D341Med (cell line): Measurements from ENCODE around the gene SCO2.
"Not testable (repeated sequence)": the region's sequence is repeated elsewhere in the genome, so short reads cannot be mapped to it uniquely, and the experiment has no call there.

Source experiments
- DNase-seq: peaks from one replicate; pipeline ENCODE4 v3.0.0; 2012; ENCODE audit warnings: low spot score

SCO2 gene

DNA sequence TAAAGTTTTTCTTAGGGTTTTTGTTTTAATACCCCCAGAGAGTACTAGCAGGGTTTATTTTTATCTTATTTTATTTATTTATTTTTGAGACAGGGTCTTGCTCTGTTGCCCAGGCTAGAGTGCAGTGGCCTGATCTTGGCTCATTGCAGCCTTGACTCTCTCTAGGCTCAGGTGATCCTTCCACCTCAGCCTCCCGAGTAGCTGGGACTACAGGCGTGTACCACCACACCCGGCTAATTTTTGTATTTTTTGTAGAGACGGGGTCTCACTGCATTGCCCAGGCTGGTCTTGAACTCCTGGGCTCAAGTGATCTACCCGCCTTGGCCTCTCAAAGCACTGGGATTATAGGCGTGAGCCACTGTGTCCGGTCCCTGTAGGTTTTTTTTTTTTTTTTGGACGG is 5.2 kb downstream of the SCO2 start:
- DNase-seq: not testable (repeated sequence)

- peak; percentile 13 for DNase-seq
These were observed 6.2 kb downstream of the SCO2 start for GRCh38 chr22:50519151-50519550.

GRCh38 chr22:50518606-50519005 is 6.8 kb downstream of the SCO2 start:
- DNase-seq: peak; percentile 18

GRCh38 chr22:50517495-50518260 is 7.7 kb downstream of the SCO2 start:
- DNase-seq: peak; percentile 17

GRCh38 chr22:50516891-50517290 is 8.5 kb downstream of the SCO2 start:
- peak; percentile 8 for DNase-seq

DNA sequence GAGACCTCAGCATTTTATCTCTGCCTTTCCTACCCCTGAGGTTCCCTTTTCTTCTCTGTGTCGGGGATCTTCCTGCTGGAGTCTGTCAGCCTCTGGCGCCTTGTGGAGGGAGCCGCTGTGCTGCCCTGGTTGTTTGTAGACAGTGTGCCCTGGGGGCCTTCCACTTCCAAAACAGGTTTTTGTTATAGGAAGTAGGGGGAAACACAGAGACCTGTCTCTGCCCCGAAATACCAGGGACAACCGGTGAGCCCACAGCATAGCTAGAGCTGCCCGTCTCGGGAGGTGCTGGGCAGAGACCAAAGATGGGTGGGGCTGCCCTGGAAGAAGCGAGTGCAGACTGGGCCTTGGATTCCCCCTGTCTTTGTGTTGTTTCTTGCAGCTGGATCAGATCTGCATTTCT is 9.3 kb downstream of the SCO2 start:
- DNase-seq: no peak

- no peak for DNase-seq
These were observed 12.2 kb downstream of the SCO2 start for GRCh38 chr22:50513175-50513574.

DNA sequence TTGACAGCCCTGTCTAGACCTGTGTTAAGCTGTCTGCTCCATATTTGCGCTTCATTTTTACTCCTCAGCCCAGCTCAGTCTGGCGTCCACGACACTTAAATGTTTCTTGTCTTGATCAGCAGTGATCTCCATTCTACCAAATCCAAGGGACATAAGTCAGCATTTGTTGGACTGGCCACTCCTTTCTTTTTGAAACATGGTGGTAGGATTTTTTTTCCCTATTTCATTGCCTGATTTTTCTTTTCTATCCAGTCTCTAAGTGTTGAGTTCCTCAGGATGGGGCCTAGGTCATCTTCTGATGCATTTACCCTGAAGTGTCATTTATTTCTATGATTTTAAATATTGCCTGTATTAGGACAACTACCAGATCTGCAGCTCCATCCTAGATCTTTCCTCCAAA is 16.5 kb downstream of the SCO2 start:
- no peak for DNase-seq

- DNase-seq: peak; percentile 84
These were observed 17.2 kb downstream of the SCO2 start, which contains the start of gene NCAPH2 for GRCh38 chr22:50507991-50508884. Gene NCAPH2, plus strand, starts transcription at chr22:50508224. Its CDS starts 114 bp downstream, at chr22:50508338.

DNA sequence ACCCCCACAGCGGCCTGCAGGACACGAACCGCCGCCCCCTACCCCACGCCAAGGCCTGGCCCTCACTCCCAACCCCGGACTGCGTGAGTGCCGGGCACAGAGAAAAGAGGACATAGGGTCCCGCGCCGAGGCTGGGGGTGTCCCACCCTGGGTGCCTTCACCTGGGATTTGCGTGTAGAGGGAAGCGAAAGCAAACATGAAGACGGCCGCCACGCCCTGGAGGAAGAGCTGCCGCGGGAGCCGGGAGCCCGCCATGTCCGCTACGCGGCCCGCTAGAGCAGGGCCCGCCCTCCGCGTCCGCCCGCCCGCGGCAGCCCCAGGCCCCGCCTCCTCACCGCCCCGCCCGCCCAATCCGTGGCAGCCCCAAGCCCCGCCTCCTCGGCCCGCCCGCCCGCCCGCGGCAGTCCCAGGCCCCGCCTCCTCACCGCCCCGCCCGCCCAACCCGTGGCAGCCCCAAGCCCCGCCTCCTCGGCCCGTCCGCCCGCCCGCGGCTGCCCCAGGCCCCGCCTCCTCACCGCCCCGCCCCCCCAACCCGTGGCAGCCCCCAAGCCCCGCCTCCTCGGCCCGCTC is 17.9 kb downstream of the SCO2 start, which contains the start of gene LMF2:
Gene LMF2 (minus strand): TSS at position 282 of the 570 bp plus-strand sequence. CDS start 27 bp downstream, at position 255.
- peak; percentile 99 for DNase-seq

GRCh38 chr22:50506611-50507420 is 18.6 kb downstream of the SCO2 start:
- DNase-seq: no peak

DNA sequence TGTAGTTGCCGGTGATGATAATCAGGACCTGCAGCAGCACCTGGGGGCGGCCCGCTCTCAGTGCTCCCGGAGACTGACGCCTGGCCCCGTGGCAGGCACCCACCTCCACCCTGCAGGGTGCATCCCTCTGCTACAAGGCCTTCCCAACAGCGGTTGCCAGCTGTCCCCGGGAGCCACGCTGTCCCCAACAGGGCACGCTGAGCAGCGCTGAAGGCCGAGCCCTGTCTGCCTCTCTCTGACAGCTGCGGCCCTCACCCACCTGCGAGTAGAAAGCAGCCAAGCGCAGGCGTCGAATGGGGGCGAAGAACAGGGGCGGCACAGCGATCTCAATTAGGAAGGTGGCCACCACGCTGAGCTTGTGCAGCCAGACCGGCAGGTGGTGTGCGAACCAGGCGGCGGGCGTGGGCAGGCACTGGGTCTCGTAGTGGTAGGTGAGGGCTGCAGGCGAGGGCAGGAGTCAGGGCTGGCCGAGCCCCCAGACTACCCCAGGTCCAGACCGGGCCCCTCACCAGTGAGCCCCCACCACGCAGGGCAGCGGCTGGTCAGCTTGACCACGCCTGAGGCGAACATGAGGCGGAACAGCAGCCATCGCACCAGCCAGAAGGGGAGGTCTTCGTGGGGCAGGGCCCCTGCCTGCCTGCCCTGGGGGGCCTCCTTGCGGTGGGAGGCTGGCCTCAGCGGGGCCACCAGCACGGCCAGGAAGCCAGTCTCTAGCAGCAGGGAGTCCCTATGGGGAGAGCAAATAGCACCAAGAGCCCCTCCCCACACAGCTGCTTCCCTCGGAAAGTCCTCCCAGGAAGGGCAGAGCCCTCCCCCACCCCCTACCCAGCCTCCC is 19.4 kb downstream of the SCO2 start:
- DNase-seq: no peak

DNA sequence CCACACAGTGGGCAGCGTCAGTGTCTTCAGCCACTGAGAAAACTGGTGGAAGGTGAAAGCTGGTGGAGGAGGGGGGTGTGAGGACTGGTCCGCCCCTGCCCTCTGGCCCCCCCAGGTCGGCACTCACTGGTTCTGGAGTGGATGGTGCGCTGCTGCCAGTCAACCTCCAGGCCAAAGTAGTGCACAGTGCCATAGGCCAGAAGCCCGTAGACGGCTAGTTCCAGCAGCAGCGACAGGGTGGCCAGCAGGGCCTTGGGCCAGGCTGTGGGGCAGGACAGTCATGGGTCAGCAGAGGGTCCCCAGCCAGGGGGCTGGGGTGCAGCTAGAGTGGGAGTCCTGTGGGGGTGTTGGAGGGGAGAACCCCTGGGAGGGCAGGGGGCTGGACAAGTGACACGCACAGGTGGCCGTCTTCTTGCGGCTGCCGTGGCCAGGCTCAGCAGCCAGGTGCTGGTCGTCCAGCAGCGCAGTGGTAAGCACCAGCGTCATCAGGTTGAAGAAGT is 20.1 kb downstream of the SCO2 start:
- DNase-seq: no peak

GRCh38 chr22:50504369-50505211 is 20.8 kb downstream of the SCO2 start:
- no peak for DNase-seq

GRCh38 chr22:50503475-50504145 is 21.8 kb downstream of the SCO2 start:
- DNase-seq: no peak

- DNase-seq: no peak
These were observed 22.5 kb downstream of the SCO2 start for GRCh38 chr22:50502628-50503474.

DNA sequence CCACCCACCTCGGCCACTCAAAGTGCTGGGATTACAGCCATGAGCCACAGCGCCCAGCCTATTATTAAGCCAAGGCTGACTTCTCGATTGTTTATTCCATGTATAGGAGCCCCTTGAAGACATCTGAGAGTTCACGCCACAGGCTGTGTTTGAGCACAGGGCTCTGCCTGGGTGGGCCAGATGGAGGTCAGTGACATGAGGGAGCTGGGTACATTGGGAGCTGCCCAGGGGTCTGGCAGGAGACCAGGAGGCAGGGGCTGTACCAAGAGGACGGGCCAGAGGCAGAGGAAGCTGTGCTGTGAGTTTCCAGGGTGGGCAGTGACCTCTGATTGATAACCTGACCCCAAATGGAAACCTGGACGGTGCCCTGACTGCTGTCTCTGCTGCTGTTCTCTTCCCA is 23.3 kb downstream of the SCO2 start:
- no peak for DNase-seq

DNA sequence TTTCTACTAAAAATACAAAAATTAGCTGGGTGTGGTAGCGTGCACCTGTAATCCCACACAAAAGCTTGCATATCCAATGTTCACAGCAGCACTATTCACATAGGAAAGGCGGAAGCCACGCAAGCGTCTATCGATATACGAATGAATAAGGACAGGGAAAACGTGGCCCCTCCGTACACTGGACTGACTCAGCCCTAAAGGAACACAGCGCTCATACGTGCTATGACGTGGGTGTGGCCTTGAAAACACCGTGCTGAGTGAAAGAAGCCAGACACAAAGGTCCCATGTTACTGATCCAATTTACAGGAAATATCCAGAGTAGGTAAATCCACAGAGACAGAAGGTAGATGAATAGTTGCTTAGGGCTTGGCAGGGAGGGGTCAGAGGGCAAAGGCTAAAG is 24.9 kb downstream of the SCO2 start:
- DNase-seq: no peak
